A673 (cell line): Measurements from ENCODE around the gene KCNJ15. TPM values are rescaled to one million over a fixed set of nuclear protein-coding genes. Genes with fewer than 3 reads are reported as not detected.

ENCODE experiments used
- BruUV-seq: library from RNA; stranded (reverse); fragments of 400-500 nt; replicated peaks from 2 replicates; lab custom pipeline; 2021; lab: Mats Ljungman, UMichigan
- CTCF ChIA-PET: fragments of 300-600 bp; sonication (Branson Sonifier 250); formaldehyde crosslinking; loops from one replicate; lab custom pipeline; 2022; ENCODE audit warnings: antibody characterized with exemption; lab: Charles Lee
- POLR2A ChIA-PET: fragments of 300-600 bp; sonication (Branson Sonifier 250); formaldehyde crosslinking; loops from one replicate; lab custom pipeline; 2022; ENCODE audit warnings: antibody characterized with exemption; ENCODE audit not compliant: low non-redundant PET; lab: Charles Lee
- DNase-seq: peaks from one replicate; pipeline ENCODE4 v3.0.0-alpha.2; 2015; ENCODE audit warnings: low spot score
- H3K27ac ChIP-seq: fragments of 200-600 bp; sonication (generic); 2 replicates; pipeline ENCODE4 v1.5.1; 2016; ENCODE audit warnings: mixed run types, low read depth, mild to moderate bottlenecking, mixed read lengths, antibody characterized with exemption, low read length; ENCODE audit not compliant: poor library complexity, severe bottlenecking
- H3K27me3 ChIP-seq: fragments of 200-600 bp; sonication (generic); replicated peaks from 2 replicates; pipeline ENCODE4 v1.6.1; 2017; ENCODE audit warnings: mixed run types, low read depth, mild to moderate bottlenecking, mixed read lengths, antibody characterized with exemption, low read length; ENCODE audit not compliant: insufficient read depth, poor library complexity
- H3K36me3 ChIP-seq: fragments of 200-600 bp; sonication (generic); 2 replicates; pipeline ENCODE4 v1.6.1; 2016; ENCODE audit warnings: mixed run types, mild to moderate bottlenecking, mixed read lengths, antibody characterized with exemption, low read length; ENCODE audit not compliant: insufficient read depth, poor library complexity, severe bottlenecking
- H3K4me1 ChIP-seq: fragments of 200-600 bp; sonication (generic); 2 replicates; pipeline ENCODE4 v1.6.1; 2017; ENCODE audit warnings: mixed run types, mild to moderate bottlenecking, mixed read lengths, antibody characterized with exemption, low read length; ENCODE audit not compliant: insufficient read depth, poor library complexity, severe bottlenecking
- H3K4me3 ChIP-seq: fragments of 200-600 bp; sonication (generic); 2 replicates; pipeline ENCODE4 v1.5.1; 2016; ENCODE audit warnings: low read depth, mixed run types, mild to moderate bottlenecking, mixed read lengths, low read length; ENCODE audit not compliant: poor library complexity, severe bottlenecking
- H3K9me3 ChIP-seq: fragments of 200-600 bp; sonication (generic); 2 replicates; pipeline ENCODE4 v1.6.1; 2016; ENCODE audit warnings: mixed run types, low read depth, mild to moderate bottlenecking, mixed read lengths, antibody characterized with exemption, low read length; ENCODE audit not compliant: poor library complexity, severe bottlenecking
- EZH2 ChIP-seq: fragments of 200-600 bp; sonication (generic); IDR thresholded peaks from 2 replicates; pipeline ENCODE4 v1.6.1; 2017; ENCODE audit warnings: borderline replicate concordance, low read depth, mild to moderate bottlenecking, mixed read lengths, antibody characterized with exemption, low read length; ENCODE audit not compliant: poor library complexity, severe bottlenecking
- intact Hi-C: fragments of 100-400 bp; cut with micrococcal nuclease; formaldehyde crosslinking; loops from one replicate; pipeline ENCODE4 v1.10.0; 2022; ENCODE audit not compliant: unreplicated experiment
- total RNA-seq: library from RNA; stranded (reverse); gene quantifications from 2 replicates; pipeline ENCODE4 v1.2.3, GENCODE V29; 2021
- TF ChIP-seq, protein P1 (sequence below): fragments of 300-800, 200-600 bp; sonication (generic); conservative IDR thresholded peaks from 2 replicates; pipeline ENCODE4 v1.5.1; 2017; ENCODE audit warnings: low read depth, mild to moderate bottlenecking, antibody characterized with exemption, low read length, moderate library complexity, mixed read lengths

The KCNJ15 gene
- total RNA-seq, 1 experiment from 2014 or later = not detected

DNA sequence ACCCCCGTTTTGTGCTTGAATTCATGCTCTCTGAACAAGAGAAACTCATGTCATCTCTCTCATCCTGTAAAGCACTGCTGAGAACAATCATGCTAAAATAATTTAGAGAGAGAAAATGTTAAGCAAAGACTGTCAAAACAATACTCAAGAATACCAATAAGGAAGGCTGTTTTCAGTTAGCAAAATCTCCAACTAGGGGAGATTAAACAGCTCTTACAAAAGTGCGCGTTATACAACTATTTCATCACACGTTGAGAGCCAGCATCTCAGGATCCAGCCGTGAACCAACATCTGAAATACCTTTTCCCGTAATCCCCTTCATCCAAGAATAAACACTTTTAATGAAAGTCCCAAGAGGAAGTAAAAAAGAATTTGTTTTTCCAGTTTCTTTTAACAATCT is 44.1 kb upstream of the KCNJ15 start:
- Histone ChIP-seq H3K4me1 (no peaks in the 10 kb centered on the region), H3K27ac (no peak overlapping the region), H3K4me3 (no peak overlapping the region), H3K27me3 (peaks cover 31% of the 10 kb centered on the region), H3K9me3 (no peaks in the 10 kb centered on the region), H3K36me3 (no peaks in the 10 kb centered on the region)
- BruUV-seq = no TSS peak
- intact Hi-C loops = no loop called here
- ChIA-PET POLR2A (no interaction called here), CTCF (no interaction called here)
- TF ChIP-seq, protein P1, sequence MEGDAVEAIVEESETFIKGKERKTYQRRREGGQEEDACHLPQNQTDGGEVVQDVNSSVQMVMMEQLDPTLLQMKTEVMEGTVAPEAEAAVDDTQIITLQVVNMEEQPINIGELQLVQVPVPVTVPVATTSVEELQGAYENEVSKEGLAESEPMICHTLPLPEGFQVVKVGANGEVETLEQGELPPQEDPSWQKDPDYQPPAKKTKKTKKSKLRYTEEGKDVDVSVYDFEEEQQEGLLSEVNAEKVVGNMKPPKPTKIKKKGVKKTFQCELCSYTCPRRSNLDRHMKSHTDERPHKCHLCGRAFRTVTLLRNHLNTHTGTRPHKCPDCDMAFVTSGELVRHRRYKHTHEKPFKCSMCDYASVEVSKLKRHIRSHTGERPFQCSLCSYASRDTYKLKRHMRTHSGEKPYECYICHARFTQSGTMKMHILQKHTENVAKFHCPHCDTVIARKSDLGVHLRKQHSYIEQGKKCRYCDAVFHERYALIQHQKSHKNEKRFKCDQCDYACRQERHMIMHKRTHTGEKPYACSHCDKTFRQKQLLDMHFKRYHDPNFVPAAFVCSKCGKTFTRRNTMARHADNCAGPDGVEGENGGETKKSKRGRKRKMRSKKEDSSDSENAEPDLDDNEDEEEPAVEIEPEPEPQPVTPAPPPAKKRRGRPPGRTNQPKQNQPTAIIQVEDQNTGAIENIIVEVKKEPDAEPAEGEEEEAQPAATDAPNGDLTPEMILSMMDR = no peak
- no peak for TF ChIP-seq EZH2
- no peak for DNase-seq

DNA sequence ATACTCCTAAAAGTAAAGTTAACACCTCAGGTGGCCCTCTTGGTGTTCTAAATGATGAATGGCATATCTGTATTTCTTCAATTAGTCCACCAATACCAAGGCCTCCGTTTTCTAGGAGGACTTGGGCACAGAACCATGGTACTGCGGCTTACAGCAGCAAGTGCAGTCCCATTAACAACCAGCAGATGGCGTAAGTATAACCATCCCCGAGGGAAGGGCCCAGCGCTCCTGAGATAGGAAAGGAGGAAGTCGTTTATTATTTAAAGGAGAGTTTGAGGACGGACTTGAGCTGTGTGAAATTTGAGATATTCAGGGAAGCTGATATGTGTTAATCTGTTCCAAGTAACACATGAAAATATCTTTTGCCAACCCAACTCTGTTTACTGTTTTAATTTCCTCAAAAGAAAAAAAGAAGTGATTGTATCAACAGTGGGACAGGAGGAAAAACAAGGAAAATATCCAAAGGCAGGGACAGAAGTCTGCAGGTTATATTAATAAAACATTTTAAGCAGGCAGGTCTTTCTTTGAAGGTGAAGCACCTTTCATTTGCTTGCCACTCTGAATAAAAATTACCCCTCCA is 37.7 kb upstream of the KCNJ15 start:
- intact Hi-C loops = loop anchor here (1.0 to 2.0 kb wide), 2 partner anchors 133 to 138 kb away; no protein-coding TSS in a partner anchor
- H3K27ac ChIP-seq = no peak overlapping the region
- H3K4me1 ChIP-seq = no peaks in the 10 kb centered on the region
- peak; percentile 76 for DNase-seq
- no peak overlapping the region for H3K4me3 ChIP-seq
- H3K36me3 ChIP-seq = no peaks in the 10 kb centered on the region
- POLR2A ChIA-PET = no interaction called here
- TF ChIP-seq, protein P1 = peak; percentile 90
- TF ChIP-seq EZH2 = no peak
- BruUV-seq = no TSS peak
- peaks cover 15% of the 10 kb centered on the region for H3K9me3 ChIP-seq
- peaks cover 8% of the 10 kb centered on the region for H3K27me3 ChIP-seq
- CTCF ChIA-PET = interaction anchor here (3.5 kb wide), 1 partner anchor 133 kb away, joined by 19 read pairs; no protein-coding TSS in a partner anchor

DNA sequence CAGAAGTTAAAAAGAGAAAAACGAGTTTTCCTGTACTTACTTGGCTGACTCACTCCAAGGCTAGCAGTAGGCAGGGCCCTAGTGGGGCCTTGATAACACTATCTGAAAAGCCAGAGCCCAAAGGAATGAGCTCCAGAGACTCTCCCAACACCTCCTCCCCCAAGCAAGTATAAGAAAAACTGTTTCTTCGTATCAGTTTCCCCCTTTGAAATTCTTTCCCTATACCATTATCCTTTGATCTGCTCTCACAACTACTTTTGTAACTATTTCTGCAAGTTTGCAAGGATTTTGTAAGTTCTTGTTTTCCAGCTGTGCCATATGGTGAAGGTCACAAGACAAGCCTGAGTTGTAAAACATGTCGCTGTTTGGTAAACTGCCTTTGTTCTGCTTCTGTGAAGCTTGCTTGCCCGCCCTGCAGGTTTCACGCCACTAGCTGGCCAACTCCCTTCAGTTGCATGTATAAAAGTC is 36.5 kb upstream of the KCNJ15 start:
- POLR2A ChIA-PET = no interaction called here
- no peak overlapping the region for H3K4me3 ChIP-seq
- no TSS peak for BruUV-seq
- CTCF ChIA-PET = interaction anchor here (3.5 kb wide), 1 partner anchor 132 kb away, joined by 19 read pairs; no protein-coding TSS in a partner anchor
- H3K4me1 ChIP-seq = no peaks in the 10 kb centered on the region
- H3K9me3 ChIP-seq = peaks cover 20% of the 10 kb centered on the region
- H3K27me3 ChIP-seq = no peaks in the 10 kb centered on the region
- intact Hi-C loops = no loop called here
- DNase-seq = no peak
- H3K36me3 ChIP-seq = no peaks in the 10 kb centered on the region
- no peak overlapping the region for H3K27ac ChIP-seq
- TF ChIP-seq, protein P1 = no peak
- TF ChIP-seq EZH2 = no peak
